Thoracic aorta (tissue), 2 donors: ENCODE measurements around the gene ERC1. TPM values are rescaled to one million over a fixed set of nuclear protein-coding genes. Genes with fewer than 3 reads are reported as not detected.
"Not testable (repeated sequence)": the region's sequence is repeated elsewhere in the genome, so short reads cannot be mapped to it uniquely, and the experiment has no call there.

Source experiments
- ATAC-seq: fragments of 150-250 bp; one replicate; pipeline ENCODE4 v1.8.0; 2017; ENCODE audit warnings: low read depth; ENCODE audit not compliant: insufficient number of reproducible peaks, low FRiP score
- DNase-seq: peaks from one replicate; pipeline ENCODE4 v3.0.0-alpha.2; 2020; ENCODE audit warnings: low spot score
- H3K27ac ChIP-seq, 2 donors: fragments of 200-600 bp; sonication (generic); 1 replicate in 1 of 2; 2 replicates in 1 of 2; pipeline ENCODE4 v1.5.1; 2016; ENCODE audit warnings: mild to moderate bottlenecking in 2 of 2, moderate library complexity in 2 of 2
- H3K27me3 ChIP-seq: fragments of 200-600 bp; sonication (generic); replicated peaks from 2 replicates; pipeline ENCODE4 v1.6.0; 2016; ENCODE audit warnings: mild to moderate bottlenecking; ENCODE audit not compliant: insufficient read depth
- H3K36me3 ChIP-seq: fragments of 200-600 bp; sonication (generic); one replicate; pipeline ENCODE4 v1.5.1; 2016
- H3K4me1 ChIP-seq, 2 donors: fragments of 200-600 bp; sonication (generic); 1 replicate in 1 of 2; 2 replicates in 1 of 2; pipeline versions ENCODE4 v1.5.1 to v1.6.0; 2016; ENCODE audit warnings: low read depth in 2 of 2, mild to moderate bottlenecking in 1 of 2; ENCODE audit not compliant: control insufficient read depth in 1 of 2
- H3K4me3 ChIP-seq: fragments of 200-600 bp; sonication (generic); 2 replicates; pipeline ENCODE4 v1.5.1; 2016; ENCODE audit warnings: mild to moderate bottlenecking
- H3K9me3 ChIP-seq: fragments of 200-600 bp; sonication (generic); 2 replicates; pipeline ENCODE4 v1.5.1; 2016
- CTCF ChIP-seq: fragments of 200-600 bp; sonication (generic); IDR thresholded peaks from one replicate; pipeline ENCODE4 v1.5.1; 2019; ENCODE audit warnings: antibody characterized with exemption
- total RNA-seq, 2 donors: library from RNA; depleted of rRNA; stranded (reverse); fragments of >200 nt; gene quantifications; one replicate each; pipeline versions ENCODE4 v1.1.0 to v1.2.3, GENCODE V29; 2016

ERC1 gene
- total RNA-seq, 2 donors from 2014 or later: 45.8 to 80.0 TPM

- no peak for DNase-seq
- Histone ChIP-seq H3K36me3 (no peaks in the 10 kb centered on the region), H3K27me3 (no peaks in the 10 kb centered on the region), H3K4me3 (no peak overlapping the region), H3K9me3 (no peaks in the 10 kb centered on the region), H3K27ac (no peak overlapping the region), H3K4me1 (peaks cover 6 to 22% of the 10 kb centered on the region in 2 donors)
- no peak for TF ChIP-seq CTCF
- ATAC-seq: no peak
Observed at GRCh38 chr12:1050059-1050707, 59.2 kb downstream of the ERC1 start.

- ATAC-seq, H3K27ac ChIP-seq, H3K27me3 ChIP-seq, H3K9me3 ChIP-seq, H3K36me3 ChIP-seq, DNase-seq, H3K4me3 ChIP-seq: not testable (repeated sequence)
- peaks cover 6 to 22% of the 10 kb centered on the region in 2 donors for H3K4me1 ChIP-seq
Observed at GRCh38 chr12:1051672-1052071, 60.6 kb downstream of the ERC1 start.

DNA sequence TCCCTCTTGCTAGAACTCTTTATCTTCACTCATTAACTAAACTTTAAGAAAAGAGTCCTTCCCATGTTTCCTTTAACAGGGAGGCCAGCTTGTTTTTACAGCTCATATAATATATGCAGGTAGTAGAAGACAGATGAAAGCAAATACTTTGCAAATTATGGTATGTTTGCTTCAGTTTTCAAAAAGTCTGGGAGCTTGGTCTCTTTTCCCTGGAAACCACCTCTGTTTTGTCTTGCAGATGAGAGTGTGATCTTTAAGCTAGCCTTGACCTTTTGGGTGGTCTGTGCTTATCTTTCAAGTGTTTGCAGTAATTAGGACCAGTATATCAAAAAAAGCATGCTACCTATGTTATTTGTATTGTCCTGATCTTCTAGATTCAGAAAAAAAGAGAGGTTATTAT is 62.7 kb downstream of the ERC1 start:
- Histone ChIP-seq H3K4me1 (peaks cover 3 to 12% of the 10 kb centered on the region in 2 donors), H3K27me3 (no peaks in the 10 kb centered on the region), H3K9me3 (no peaks in the 10 kb centered on the region), H3K4me3 (no peak overlapping the region), H3K36me3 (no peaks in the 10 kb centered on the region), H3K27ac (no peak overlapping the region)
- ATAC-seq (no peak), DNase-seq (no peak)
- TF ChIP-seq CTCF: no peak

DNA sequence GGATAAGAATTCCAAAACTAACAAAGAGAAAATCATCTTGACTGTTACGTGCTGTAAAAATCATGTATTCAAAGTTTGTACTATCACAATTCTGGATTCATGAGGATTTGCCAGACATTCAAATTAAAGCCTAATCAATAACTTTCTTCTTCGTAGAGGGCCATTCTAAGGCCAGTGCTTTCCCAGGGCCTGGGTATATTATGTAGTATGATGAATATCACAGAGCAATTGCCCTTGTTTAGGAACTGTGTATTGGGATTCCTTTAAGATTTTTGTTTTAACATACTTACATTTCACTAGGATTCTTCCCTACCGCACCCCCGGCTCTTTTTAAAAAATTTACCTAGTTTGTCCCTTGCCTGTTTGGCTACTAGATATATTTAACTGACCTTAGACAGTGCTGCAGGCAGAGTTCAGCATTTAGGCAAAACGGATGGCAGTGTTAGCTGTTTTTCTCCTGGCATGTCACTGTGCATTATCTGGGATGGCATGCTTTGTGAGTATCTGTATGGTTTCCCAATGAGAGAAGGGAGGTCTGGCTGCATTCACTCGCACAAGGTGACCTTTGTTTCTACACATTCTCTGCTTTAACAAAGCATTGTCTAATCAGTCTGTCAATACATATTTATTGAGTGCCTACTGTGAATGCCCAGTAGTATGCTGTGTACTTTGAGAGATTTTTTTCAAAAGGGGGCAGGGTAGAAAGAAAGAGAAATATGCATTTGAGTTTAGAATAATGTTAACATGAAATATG is 63.3 kb downstream of the ERC1 start:
- no peak overlapping the region for H3K27ac ChIP-seq
- H3K9me3 ChIP-seq: peaks cover 3% of the 10 kb centered on the region
- ATAC-seq (no peak), DNase-seq (no peak)
- no peaks in the 10 kb centered on the region for H3K27me3 ChIP-seq
- peaks cover 3 to 12% of the 10 kb centered on the region in 2 donors for H3K4me1 ChIP-seq
- H3K36me3 ChIP-seq: no peaks in the 10 kb centered on the region
- TF ChIP-seq CTCF: no peak
- H3K4me3 ChIP-seq: no peak overlapping the region

DNA sequence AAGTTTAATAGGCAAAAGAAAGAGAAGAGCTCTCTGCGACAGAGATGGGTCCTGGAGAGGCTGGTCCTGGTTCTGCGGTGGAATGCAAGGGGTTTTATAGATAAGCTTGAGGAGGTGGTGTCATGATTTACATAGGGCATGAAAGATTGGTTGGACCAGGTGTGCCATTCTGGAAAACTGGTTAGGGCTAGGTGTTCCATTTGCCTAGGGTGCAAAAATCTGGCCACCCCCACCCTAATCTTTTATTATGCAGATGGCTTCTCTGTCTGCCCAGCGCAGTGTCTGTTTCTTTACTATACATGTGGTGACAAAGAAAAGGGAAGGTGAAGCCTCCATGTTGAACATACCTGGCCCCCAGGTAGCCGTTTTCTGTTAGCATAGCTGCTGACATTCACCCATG is 65.4 kb downstream of the ERC1 start:
- Histone ChIP-seq H3K27ac (no peak overlapping the region), H3K9me3 (peaks cover 3% of the 10 kb centered on the region), H3K4me3 (no peak overlapping the region), H3K4me1 (peaks cover 3 to 12% of the 10 kb centered on the region in 2 donors), H3K27me3 (no peaks in the 10 kb centered on the region), H3K36me3 (no peaks in the 10 kb centered on the region)
- DNase-seq (no peak), ATAC-seq (no peak)
- TF ChIP-seq CTCF: no peak
